Left ventricle myocardium inferior (tissue), 1 donor: ENCODE measurements around the gene CES5A. TPM values are rescaled to one million over a fixed set of nuclear protein-coding genes. Genes with fewer than 3 reads are reported as not detected.
"Not testable (repeated sequence)": the region's sequence is repeated elsewhere in the genome, so short reads cannot be mapped to it uniquely, and the experiment has no call there.

Experiments
- DNase-seq: peaks from one replicate; pipeline ENCODE4 v3.0.0-alpha.2; 2020
- H3K27ac ChIP-seq: fragments of 200-600 bp; replicated peaks from 2 replicates; pipeline ENCODE4 v1.8.0; 2021
- H3K27me3 ChIP-seq: fragments of 200-600 bp; 2 replicates; pipeline ENCODE4 v1.8.0; 2021; ENCODE audit warnings: low read depth
- H3K36me3 ChIP-seq: fragments of 200-600 bp; 2 replicates; pipeline ENCODE4 v1.8.0; 2021
- H3K4me1 ChIP-seq: fragments of 200-600 bp; 2 replicates; pipeline ENCODE4 v1.8.0; 2021
- H3K4me3 ChIP-seq: fragments of 200-600 bp; 2 replicates; pipeline ENCODE4 v1.8.0; 2021; ENCODE audit warnings: mild to moderate bottlenecking, moderate library complexity
- H3K9me3 ChIP-seq: fragments of 200-600 bp; replicated peaks from 2 replicates; pipeline ENCODE4 v1.8.0; 2021
- intact Hi-C: fragments of 100-400 bp; cut with micrococcal nuclease; formaldehyde crosslinking; loops from one replicate; pipeline ENCODE4 v1.11.0; 2022
- total RNA-seq: library from RNA; stranded (reverse); fragmentation: NEBNext Ultra II Directional; extraction: Animal tissue kit (Norgen Biotek cat#: 25700); gene quantifications from one replicate; pipeline ENCODE4 v1.2.1, GENCODE V29; 2021
- TF ChIP-seq, protein P1 (sequence below): fragments of 200-600 bp; IDR thresholded peaks from 2 replicates; pipeline ENCODE4 v1.8.0; 2021; ENCODE audit warnings: antibody characterized with exemption, mild to moderate bottlenecking, borderline replicate concordance
- donor health status: DM: no; HTN: yes; CAD: no; lungs with severe emphysema.

CES5A gene
- total RNA-seq, 1 donor from 2014 or later: not detected

DNA sequence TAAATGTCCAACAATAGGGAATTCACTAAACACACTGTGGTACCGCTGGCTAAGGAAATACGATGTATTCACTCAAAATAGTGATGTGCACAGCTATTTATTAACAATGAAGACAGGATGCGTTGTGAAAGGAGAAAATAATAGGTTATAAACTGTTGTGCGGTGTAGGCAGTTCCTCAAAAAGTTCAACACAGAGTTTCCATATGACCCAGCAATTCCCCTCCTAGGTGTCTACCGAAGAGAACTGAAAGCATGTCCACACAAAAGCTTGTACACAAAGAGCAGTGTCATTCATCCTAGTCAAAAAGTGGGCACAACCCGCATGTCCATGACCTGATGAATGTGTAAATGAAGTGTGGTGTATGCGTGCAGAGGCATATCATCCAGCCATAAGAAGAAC lies 41.1 kb downstream of the CES5A start:
- TF ChIP-seq, protein P1, sequence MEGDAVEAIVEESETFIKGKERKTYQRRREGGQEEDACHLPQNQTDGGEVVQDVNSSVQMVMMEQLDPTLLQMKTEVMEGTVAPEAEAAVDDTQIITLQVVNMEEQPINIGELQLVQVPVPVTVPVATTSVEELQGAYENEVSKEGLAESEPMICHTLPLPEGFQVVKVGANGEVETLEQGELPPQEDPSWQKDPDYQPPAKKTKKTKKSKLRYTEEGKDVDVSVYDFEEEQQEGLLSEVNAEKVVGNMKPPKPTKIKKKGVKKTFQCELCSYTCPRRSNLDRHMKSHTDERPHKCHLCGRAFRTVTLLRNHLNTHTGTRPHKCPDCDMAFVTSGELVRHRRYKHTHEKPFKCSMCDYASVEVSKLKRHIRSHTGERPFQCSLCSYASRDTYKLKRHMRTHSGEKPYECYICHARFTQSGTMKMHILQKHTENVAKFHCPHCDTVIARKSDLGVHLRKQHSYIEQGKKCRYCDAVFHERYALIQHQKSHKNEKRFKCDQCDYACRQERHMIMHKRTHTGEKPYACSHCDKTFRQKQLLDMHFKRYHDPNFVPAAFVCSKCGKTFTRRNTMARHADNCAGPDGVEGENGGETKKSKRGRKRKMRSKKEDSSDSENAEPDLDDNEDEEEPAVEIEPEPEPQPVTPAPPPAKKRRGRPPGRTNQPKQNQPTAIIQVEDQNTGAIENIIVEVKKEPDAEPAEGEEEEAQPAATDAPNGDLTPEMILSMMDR: no peak
- no peak for DNase-seq
- peaks cover 17% of the 10 kb centered on the region for H3K4me1 ChIP-seq
- H3K9me3 ChIP-seq: no peaks in the 10 kb centered on the region
- no peak overlapping the region for H3K4me3 ChIP-seq
- intact Hi-C loops: no loop called here
- H3K27me3 ChIP-seq: no peaks in the 10 kb centered on the region
- H3K36me3 ChIP-seq: no peaks in the 10 kb centered on the region
- H3K27ac ChIP-seq: no peak overlapping the region

DNA sequence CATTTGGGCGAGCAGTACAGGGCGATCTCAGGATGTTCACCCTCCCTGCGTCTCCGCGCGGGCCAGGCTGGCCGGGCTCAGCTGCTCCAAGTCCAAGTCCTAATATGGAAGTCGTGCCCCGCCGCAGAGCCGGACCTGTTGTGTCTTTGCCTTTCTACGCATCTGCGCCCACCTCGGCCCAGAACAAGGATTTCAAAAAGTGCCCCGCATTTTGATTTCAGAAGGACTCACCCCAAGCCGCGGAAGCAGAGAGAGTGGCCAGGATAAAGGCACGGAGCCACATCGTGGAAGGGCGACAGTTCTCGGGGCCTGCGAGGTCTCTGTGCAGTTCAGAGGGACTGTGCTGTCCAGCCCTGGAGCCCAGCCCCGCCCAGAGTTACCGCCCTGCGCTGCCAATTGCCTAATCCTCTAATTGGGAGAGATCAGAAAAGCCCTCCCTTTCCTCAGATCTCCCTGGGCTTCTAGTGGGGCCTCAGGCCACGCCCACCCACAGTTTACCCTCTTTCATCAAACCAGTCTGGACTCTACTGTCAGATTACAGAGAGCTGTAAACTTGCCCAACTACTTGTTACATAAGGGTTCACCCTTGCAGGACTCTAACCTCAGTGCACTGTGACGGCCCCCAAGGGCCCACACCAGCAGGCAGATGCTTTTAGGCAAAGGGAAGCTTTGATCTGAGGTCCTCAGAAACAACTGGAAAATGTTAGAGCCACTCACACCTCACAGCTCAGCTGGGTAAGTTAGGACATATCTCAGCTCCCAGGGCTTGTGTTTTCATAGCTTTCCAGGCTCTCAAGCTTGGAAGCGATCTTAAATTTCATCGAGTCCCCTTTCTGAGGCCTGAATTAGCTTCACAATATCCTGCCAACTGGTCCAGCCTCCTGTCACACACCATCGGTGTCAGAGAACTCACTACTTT lies 42.1 kb downstream of the CES5A start, which contains the start of gene CES1:
Gene CES1 (minus strand): TSS at position 324 of the 919 bp plus-strand sequence. CDS start 41 bp downstream, at position 283.
- peak within 1 kb of the TSS; percentile 57 for H3K4me3 ChIP-seq
- TF ChIP-seq, protein P1: no peak
- H3K36me3 ChIP-seq: no peaks in the 10 kb centered on the region
- H3K27ac ChIP-seq: peak within 1 kb of the TSS; percentile 64
- H3K4me1 ChIP-seq: peaks cover 17% of the 10 kb centered on the region
- DNase-seq: peak; percentile 89
- no peaks in the 10 kb centered on the region for H3K9me3 ChIP-seq
- intact Hi-C loops: no loop called here
- no peaks in the 10 kb centered on the region for H3K27me3 ChIP-seq

DNA sequence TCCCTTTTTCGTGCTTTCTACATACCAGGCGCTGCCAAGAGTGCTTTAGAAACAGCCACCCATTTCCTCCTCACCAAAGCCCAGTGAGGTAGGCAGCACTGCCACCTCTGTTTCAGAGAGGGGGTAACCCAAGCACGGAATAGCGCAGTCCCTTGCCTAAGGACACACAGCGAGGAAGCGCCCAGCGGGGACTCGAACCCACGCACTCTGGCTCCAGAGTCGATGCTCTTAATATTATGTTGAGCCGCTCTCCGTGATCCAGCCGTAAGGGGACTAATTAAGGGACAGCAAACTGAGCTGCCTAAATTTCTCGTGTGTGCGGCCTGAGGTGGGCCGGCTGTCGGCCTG lies 42.8 kb downstream of the CES5A start:
- Histone ChIP-seq H3K36me3 (no peaks in the 10 kb centered on the region), H3K4me1 (peaks cover 17% of the 10 kb centered on the region), H3K4me3 (peak overlapping the region; percentile 57), H3K27me3 (no peaks in the 10 kb centered on the region), H3K9me3 (no peaks in the 10 kb centered on the region), H3K27ac (peak overlapping the region; percentile 64)
- TF ChIP-seq, protein P1: no peak
- intact Hi-C loops: no loop called here
- no peak for DNase-seq

DNA sequence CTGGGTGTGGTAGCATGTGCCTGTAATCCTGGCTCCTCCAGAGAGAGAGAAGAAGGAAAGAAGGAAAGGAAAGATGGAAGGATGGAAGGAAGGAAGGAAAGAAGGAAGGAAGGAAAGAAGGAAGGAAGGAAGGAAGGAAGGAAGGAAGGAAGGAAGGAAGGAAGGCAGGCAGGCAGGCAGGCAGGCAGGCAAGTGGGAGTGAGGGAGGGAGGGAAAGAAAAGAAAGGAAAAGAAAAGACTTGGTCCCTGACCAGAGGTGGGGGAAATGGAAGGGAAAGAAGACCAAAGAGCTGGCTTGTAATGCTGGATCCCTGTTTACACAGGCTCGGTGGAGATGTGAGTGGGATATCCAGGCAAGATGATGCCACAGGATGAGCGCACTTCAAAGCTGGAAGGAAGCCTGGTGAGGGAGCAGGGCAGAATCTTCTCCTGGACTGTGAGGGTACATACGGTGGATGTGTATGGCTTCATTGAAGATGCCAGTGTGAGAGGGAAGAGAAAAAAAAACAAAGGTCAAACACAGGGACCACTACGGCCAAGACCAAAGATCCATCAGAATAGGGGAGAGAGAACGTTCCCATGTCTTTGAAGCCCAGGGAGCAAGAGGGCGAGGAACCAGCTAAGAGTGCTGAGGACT lies 44.4 kb downstream of the CES5A start:
- no peak overlapping the region for H3K27ac ChIP-seq
- H3K4me1 ChIP-seq: peaks cover 7% of the 10 kb centered on the region
- TF ChIP-seq, protein P1: no peak
- H3K9me3 ChIP-seq: no peaks in the 10 kb centered on the region
- intact Hi-C loops: no loop called here
- H3K27me3 ChIP-seq: no peaks in the 10 kb centered on the region
- no peaks in the 10 kb centered on the region for H3K36me3 ChIP-seq
- H3K4me3 ChIP-seq: no peak overlapping the region
- no peak for DNase-seq

DNA sequence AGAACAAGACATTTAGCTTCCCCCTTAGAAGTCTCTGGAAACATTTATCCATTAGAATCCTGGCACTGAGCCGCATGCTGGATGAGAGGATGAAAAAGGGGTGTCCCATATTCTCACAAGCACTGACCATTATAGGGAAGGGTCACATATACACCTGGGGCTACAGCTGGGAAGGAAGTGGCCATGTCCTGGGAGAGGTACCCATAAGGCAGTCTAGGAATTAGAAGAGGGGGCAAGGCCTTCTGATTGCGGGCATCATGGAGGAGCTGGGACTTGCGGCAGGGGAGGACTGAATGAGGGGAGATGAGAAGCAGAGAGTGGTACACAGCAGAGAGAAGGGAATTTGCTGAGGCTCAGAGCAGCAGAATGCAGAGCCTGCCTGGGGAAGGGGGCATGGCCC lies 45.9 kb downstream of the CES5A start:
- intact Hi-C loops, H3K9me3 ChIP-seq, H3K4me3 ChIP-seq, DNase-seq, H3K36me3 ChIP-seq, H3K4me1 ChIP-seq, H3K27ac ChIP-seq: not testable (repeated sequence)
- H3K27me3 ChIP-seq: peaks cover 12% of the 10 kb centered on the region

DNA sequence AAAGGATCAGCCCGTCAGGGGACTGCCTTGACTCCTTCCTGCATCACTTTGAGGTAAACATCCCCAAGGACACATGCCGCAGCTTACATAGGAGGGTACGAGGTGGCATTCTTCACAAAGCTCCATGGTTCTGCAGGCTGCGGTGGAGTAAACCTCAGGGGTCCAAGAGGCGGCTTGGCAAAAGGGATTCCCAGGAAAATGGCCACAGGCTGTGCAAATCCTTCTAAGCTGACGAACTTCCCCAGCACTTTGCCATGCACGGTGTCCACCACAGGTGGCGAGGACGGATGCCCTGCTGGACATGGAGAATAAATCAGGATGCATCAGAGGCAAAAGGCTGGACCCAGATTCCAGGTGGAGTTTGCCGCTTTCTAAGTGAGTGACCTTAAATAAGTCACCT lies 46.5 kb downstream of the CES5A start:
- intact Hi-C loops: no loop called here
- H3K9me3 ChIP-seq: no peaks in the 10 kb centered on the region
- peaks cover 4% of the 10 kb centered on the region for H3K36me3 ChIP-seq
- no peak overlapping the region for H3K27ac ChIP-seq
- H3K27me3 ChIP-seq: peaks cover 12% of the 10 kb centered on the region
- TF ChIP-seq, protein P1: no peak
- H3K4me3 ChIP-seq: no peak overlapping the region
- no peak for DNase-seq
- peaks cover 7% of the 10 kb centered on the region for H3K4me1 ChIP-seq
